Measurements from ENCODE around the gene ZNF446.

GRCh38 chr19:58529405-58529804 is 53.3 kb downstream of the ZNF446 start:
- no peak for TF ChIP-seq EZH2 (IDR thresholded peaks at IDR 0.05; ENCODE audit: borderline replicate concordance, low read depth, low read length, severe bottlenecking)
- TF ChIP-seq CTCF (IDR thresholded peaks at IDR 0.05; ENCODE audit: borderline replicate concordance, extremely low read depth, low read length, poor library complexity, severe bottlenecking): no peak

Data from DND-41 (cell line).